ENCODE measurements around the gene ATP13A5. TPM values are rescaled to one million over a fixed set of nuclear protein-coding genes. Genes with fewer than 3 reads are reported as not detected.

The ATP13A5 gene
- total RNA-seq, 1 donor from 2014 or later, result not detected

GRCh38 chr3:193347521-193348501, 30.7 kb downstream of the ATP13A5 start:
- H3K27me3 Mint-ChIP-seq (ENCODE audit: low read depth), result peaks cover 7% of the 10 kb centered on the region
- H3K36me3 Mint-ChIP-seq (ENCODE audit: low read depth), result no peaks in the 10 kb centered on the region
- TF ChIP-seq CTCF (IDR thresholded peaks at IDR 0.05), result no peak
- H3K4me1 Mint-ChIP-seq (ENCODE audit: low read depth), result no peaks in the 10 kb centered on the region
- H3K9me3 Mint-ChIP-seq (ENCODE audit: low read depth), result no peaks in the 10 kb centered on the region
- H3K4me3 Mint-ChIP-seq (ENCODE audit: unreplicated experiment), result no peak overlapping the region
- DNase-seq (ENCODE audit: low spot score), result no peak
- H3K27ac Mint-ChIP-seq (ENCODE audit: unreplicated experiment), result no peak overlapping the region

GRCh38 chr3:193346259-193346658, 32.3 kb downstream of the ATP13A5 start:
- no peak overlapping the region for H3K4me3 Mint-ChIP-seq (ENCODE audit: unreplicated experiment)
- H3K27me3 Mint-ChIP-seq (ENCODE audit: low read depth), result peaks cover 11% of the 10 kb centered on the region
- DNase-seq (ENCODE audit: low spot score), result no peak
- H3K36me3 Mint-ChIP-seq (ENCODE audit: low read depth), result no peaks in the 10 kb centered on the region
- no peak for TF ChIP-seq CTCF (IDR thresholded peaks at IDR 0.05)
- no peak overlapping the region for H3K27ac Mint-ChIP-seq (ENCODE audit: unreplicated experiment)
- no peaks in the 10 kb centered on the region for H3K9me3 Mint-ChIP-seq (ENCODE audit: low read depth)
- no peaks in the 10 kb centered on the region for H3K4me1 Mint-ChIP-seq (ENCODE audit: low read depth)

GRCh38 chr3:193345431-193345830, 33.1 kb downstream of the ATP13A5 start:
- Mint-ChIP-seq H3K36me3 (ENCODE audit: low read depth) (no peaks in the 10 kb centered on the region), H3K27ac (ENCODE audit: unreplicated experiment) (no peak overlapping the region), H3K4me1 (ENCODE audit: low read depth) (no peaks in the 10 kb centered on the region), H3K4me3 (ENCODE audit: unreplicated experiment) (no peak overlapping the region), H3K27me3 (ENCODE audit: low read depth) (peaks cover 11% of the 10 kb centered on the region), H3K9me3 (ENCODE audit: low read depth) (no peaks in the 10 kb centered on the region)
- no peak for DNase-seq (ENCODE audit: low spot score)
- no peak for TF ChIP-seq CTCF (IDR thresholded peaks at IDR 0.05)

- no peak overlapping the region for H3K4me3 Mint-ChIP-seq (ENCODE audit: unreplicated experiment)
- H3K4me1 Mint-ChIP-seq (ENCODE audit: low read depth), result no peaks in the 10 kb centered on the region
- no peak for TF ChIP-seq CTCF (IDR thresholded peaks at IDR 0.05)
- no peak overlapping the region for H3K27ac Mint-ChIP-seq (ENCODE audit: unreplicated experiment)
- H3K27me3 Mint-ChIP-seq (ENCODE audit: low read depth), result peaks cover 11% of the 10 kb centered on the region
- H3K36me3 Mint-ChIP-seq (ENCODE audit: low read depth), result no peaks in the 10 kb centered on the region
- H3K9me3 Mint-ChIP-seq (ENCODE audit: low read depth), result no peaks in the 10 kb centered on the region
- DNase-seq (ENCODE audit: low spot score), result no peak
Measured at GRCh38 chr3:193344486-193344885, 34.1 kb downstream of the ATP13A5 start.

GRCh38 chr3:193343726-193344222, 34.8 kb downstream of the ATP13A5 start:
- no peak for TF ChIP-seq CTCF (IDR thresholded peaks at IDR 0.05)
- no peaks in the 10 kb centered on the region for H3K4me1 Mint-ChIP-seq (ENCODE audit: low read depth)
- no peak for DNase-seq (ENCODE audit: low spot score)
- peaks cover 11% of the 10 kb centered on the region for H3K27me3 Mint-ChIP-seq (ENCODE audit: low read depth)
- H3K4me3 Mint-ChIP-seq (ENCODE audit: unreplicated experiment), result no peak overlapping the region
- no peak overlapping the region for H3K27ac Mint-ChIP-seq (ENCODE audit: unreplicated experiment)
- H3K36me3 Mint-ChIP-seq (ENCODE audit: low read depth), result no peaks in the 10 kb centered on the region
- no peaks in the 10 kb centered on the region for H3K9me3 Mint-ChIP-seq (ENCODE audit: low read depth)

Data from chondrocyte (in vitro differentiated cells).